Stimulated activated naive CD4-positive, alpha-beta T cell treated with Interleukin-2 at 50 U/mL for 16 hours (primary cell): ENCODE results near the gene NAALADL2.
"Not testable (repeated sequence)": the region's sequence is repeated elsewhere in the genome, so short reads cannot be mapped to it uniquely, and the experiment has no call there.

Source experiments
- DNase-seq: peaks from one replicate; lab custom pipeline; 2025; lab: John Stamatoyannopoulos, UW

The NAALADL2 gene

DNA sequence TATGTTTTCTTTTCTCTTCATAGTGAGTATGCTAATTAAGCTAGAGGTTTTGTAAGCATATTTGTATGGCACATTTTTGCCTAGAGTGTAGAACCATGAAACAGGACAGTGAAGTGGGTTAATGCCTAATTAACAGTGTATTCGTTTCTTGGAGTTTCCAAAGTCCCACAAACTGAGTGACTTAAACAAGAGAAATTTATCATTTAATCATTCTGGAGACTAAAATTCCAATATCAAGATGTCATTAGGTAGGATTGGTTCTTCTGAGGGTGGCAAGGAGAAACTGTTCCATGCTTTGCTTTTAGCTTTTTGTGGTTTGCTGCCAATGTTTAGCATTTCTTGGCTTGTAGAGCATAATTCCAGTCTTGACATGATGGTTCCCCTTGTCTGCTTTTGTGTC, 734.2 kb downstream of the NAALADL2 start:
- DNase-seq, result no peak

GRCh38 chr3:175598740-175599139, 739.6 kb downstream of the NAALADL2 start:
- DNase-seq, result no peak

DNA sequence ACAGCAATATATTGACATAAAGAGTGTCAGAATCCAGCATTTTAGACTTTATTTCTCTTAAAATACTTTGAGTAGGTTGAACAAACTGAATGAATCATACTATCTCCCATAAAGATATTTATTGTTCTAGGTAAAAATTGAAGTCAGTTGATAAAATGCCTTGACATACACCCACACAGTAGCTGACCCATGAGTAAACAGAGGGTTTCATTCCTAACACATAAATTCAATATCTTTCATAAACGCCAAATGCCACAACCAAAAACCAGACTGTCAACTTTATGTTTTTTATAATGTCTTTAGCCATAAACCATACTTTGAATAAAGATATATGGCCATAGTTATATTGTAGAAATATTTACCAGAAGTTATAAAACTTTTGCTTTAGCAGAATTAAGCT, 742.4 kb downstream of the NAALADL2 start:
- no peak for DNase-seq

- no peak for DNase-seq
Observed at GRCh38 chr3:175605851-175606250, 746.7 kb downstream of the NAALADL2 start.

GRCh38 chr3:175606650-175607318, 747.6 kb downstream of the NAALADL2 start:
- DNase-seq, result no peak

GRCh38 chr3:175608356-175608755, 749.2 kb downstream of the NAALADL2 start:
- DNase-seq, result no peak

DNA sequence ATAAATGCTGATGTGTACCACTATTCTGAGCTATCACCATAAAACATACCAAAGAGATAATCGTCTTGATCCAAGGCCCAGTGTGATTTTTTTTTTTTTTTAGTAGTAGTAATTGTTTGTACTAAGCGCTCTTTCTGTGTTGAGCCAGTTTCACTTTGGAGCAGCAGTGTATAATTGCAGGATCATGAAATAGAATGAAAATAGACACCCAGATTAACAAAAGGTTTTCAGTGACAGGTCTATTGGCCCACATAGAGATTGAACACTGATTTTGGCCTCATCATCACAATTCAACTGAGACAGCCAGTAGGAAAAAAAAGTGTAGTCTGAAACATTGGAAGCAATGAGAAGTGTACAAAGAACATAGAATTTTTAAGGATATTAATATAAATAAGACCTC, 749.8 kb downstream of the NAALADL2 start:
- DNase-seq, result no peak

GRCh38 chr3:175612487-175613196, 753.5 kb downstream of the NAALADL2 start:
- no peak for DNase-seq

DNA sequence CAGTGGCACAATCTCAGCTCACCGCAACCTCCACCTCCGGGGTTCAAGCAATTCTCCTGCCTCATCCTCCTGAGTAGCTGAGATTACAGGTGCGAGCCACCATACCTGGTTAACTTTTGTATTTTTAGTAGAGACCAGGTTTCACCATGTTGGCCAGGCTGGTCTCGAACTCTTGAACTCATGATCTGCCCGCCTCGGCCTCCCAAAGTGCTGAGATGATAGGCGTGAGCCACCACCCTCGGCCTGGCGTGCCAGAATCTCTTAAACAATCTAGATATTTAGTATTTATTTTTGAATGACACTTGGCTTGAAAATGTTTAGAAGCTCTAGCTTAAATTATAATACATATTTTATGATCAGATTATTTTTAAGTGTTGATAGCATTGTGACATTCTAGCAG, 755.0 kb downstream of the NAALADL2 start:
- not testable (repeated sequence) for DNase-seq

DNA sequence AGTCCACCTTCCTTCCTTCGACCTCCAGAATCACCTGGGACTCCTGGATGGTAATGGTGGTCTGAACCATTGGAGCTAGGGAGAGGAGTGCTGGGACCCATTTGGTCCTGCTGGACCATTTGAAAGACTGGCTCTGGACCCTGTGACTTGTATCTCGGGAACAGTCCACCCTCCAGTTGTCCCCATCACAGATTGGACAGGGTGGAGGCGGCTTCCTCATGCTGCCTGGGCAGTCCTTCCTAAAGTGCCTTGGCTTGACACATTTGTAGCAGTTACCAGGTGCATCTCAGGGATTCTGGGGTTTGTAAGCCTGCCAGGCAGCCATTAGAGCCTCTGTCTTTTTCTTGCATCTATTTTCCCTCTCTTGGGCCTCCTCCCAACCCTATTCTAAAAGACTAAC, 758.1 kb downstream of the NAALADL2 start:
- DNase-seq, result no peak

- no peak for DNase-seq
Observed at GRCh38 chr3:175619369-175619768, 760.2 kb downstream of the NAALADL2 start.

DNA sequence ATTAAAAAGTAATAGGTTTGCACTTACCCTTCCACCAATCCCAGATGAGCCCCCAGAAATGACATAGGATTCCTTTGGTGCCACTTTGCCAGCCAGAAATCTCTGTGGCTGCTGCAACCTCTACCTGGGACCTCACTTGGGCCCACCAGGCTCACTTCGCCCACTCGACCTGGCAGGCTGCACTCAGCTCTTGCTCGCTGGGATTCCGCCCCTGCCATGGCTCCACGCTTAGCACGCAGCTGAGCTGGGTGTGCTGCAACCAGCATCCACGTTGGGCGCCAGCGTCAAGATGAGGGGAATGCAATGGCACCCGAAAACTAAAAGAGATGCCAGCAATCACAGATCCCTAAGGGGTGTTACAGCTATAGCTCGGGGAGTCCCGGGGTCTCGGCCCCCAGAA, 761.0 kb downstream of the NAALADL2 start:
- DNase-seq, result no peak

GRCh38 chr3:175620532-175620931, 761.4 kb downstream of the NAALADL2 start:
- DNase-seq, result no peak

DNA sequence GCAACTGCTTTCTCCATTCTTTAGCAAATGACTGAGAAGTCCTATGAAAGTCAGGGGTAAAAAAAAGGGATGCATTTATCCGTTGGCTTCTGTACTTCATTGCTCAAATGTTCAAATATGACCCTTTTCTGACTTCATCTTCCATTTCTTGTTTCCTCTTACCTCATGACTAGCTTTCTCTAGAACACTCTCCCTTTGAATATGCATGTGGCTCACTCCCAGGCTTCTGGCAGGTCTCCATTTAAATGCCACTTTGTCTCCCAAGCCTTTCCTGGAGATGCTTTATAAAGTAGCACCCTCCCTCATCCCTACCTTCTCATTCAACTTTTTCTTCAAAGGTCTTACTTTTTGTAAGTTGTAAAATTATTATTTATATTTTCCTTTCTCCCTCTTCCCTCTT, 781.8 kb downstream of the NAALADL2 start:
- DNase-seq, result no peak

GRCh38 chr3:175646865-175647264, 787.7 kb downstream of the NAALADL2 start:
- no peak for DNase-seq

DNA sequence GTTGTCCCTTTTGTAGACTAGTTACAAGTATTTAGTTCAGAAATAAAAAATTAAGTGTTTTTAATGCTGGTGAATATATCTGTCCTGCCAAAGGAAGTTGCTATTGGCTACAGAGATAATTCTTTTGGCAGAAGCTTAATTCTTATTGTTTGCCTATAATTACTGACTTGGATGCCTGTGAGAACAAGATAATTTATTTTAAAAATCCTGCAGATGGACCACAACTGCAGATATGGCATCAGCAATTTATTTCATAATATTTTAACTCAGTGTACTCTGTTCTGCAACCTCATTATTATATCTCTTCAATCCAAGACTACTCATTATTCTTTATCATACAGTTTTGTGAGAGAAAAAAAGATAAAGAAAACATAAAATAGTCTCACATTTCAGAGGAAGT, 789.8 kb downstream of the NAALADL2 start:
- DNase-seq, result no peak

DNA sequence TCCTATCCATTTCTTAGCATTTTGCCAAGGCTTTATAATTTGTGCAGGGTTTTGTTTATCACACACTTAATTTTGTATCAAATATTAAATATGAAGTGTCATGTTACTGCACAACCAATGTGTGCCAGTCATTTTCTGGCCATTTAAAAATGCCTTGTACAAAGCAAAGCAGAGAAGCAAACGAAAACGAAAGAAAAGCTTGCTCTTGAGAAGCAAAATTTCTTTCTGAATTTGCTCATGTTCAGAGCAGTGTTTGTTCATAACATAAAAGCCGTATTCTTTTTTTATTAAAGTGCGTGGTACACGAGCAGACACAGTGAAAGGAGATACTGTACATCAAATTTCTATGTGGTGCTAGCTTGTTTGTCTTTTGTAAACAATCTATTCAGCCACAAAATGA, 792.6 kb downstream of the NAALADL2 start:
- DNase-seq, result no peak

- DNase-seq, result no peak
Observed at GRCh38 chr3:175655351-175655750, 796.2 kb downstream of the NAALADL2 start.

- DNase-seq, result no peak
Observed at GRCh38 chr3:175656461-175656860, 797.3 kb downstream of the NAALADL2 start.

- DNase-seq, result no peak
Observed at GRCh38 chr3:175659670-175660350, 800.7 kb downstream of the NAALADL2 start.

DNA sequence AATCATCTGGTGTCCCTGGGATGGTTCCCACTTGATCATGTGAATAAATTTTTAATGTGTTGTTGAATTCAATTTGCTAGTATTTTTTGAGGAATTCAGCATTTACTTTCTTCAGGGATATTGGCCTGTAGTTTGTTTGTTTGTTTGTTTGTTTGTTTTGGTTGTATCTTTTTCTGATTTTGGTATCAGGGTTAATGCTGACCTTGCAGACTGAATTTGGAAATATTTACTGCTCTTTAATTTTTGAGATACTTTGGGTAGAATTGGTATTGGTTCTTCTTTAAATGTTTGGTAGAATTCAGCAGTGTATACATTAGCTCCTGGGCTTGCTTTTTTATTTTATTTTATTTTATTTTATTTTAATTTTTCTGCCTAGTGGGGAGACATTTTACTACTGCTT, 803.7 kb downstream of the NAALADL2 start:
- no peak for DNase-seq

GRCh38 chr3:175664911-175665310, 805.8 kb downstream of the NAALADL2 start:
- no peak for DNase-seq

DNA sequence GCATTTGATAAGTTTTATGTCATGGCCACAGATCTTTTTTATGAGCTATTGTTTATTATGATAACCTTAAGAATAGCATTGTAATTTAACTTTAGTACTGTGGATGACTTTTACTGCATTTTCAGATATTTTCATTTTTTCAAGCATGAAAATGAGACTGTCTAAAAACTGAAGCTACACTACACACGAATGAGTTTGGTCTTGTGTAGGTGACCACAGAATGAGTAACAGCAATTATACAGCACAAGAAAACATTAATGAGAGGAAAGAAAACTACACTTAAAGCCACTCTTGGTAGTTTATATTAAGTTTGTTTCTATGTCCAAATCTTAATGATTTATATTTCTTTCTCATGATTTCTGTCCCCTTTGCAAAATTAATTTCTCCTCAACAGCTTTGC, 809.2 kb downstream of the NAALADL2 start:
- DNase-seq, result no peak
